MM.1S (cell line): Measurements from ENCODE around the gene MYLK.

ENCODE experiments used
- DNase-seq: peaks from one replicate; pipeline ENCODE4 v3.0.0-alpha.2; 2015
- H2AFZ ChIP-seq: fragments of 300-600 bp; sonication (generic); 2 replicates; pipeline ENCODE4 v1.6.0; 2016; ENCODE audit warnings: antibody characterized with exemption, low read length
- H3F3A ChIP-seq: fragments of 300-600 bp; sonication (generic); 2 replicates; pipeline ENCODE4 v1.6.1; 2016; ENCODE audit warnings: mild to moderate bottlenecking, antibody characterized with exemption, low read length, moderate library complexity, mixed read lengths; ENCODE audit not compliant: insufficient read depth
- H3K27ac ChIP-seq: fragments of 300-600 bp; sonication (generic); 2 replicates; pipeline ENCODE4 v1.5.1; 2016; ENCODE audit warnings: mild to moderate bottlenecking, low read length
- H3K27me3 ChIP-seq: fragments of 300-600 bp; sonication (generic); replicated peaks from 2 replicates; pipeline ENCODE4 v1.6.0; 2016; ENCODE audit warnings: low read length; ENCODE audit not compliant: insufficient read depth
- H3K36me3 ChIP-seq: fragments of 300-600 bp; sonication (generic); replicated peaks from 2 replicates; pipeline ENCODE4 v1.6.1; 2016; ENCODE audit warnings: mild to moderate bottlenecking, low read length, mixed read lengths; ENCODE audit not compliant: insufficient read depth
- H3K4me1 ChIP-seq: fragments of 300-600 bp; sonication (generic); 2 replicates; pipeline ENCODE4 v1.6.1; 2016; ENCODE audit warnings: low read length, mixed read lengths
- H3K4me2 ChIP-seq: fragments of 300-600 bp; sonication (generic); 2 replicates; pipeline ENCODE4 v1.6.0; 2016; ENCODE audit warnings: low read depth, low read length
- H3K4me3 ChIP-seq: fragments of 300-600 bp; sonication (generic); 2 replicates; pipeline ENCODE4 v1.5.1; 2016; ENCODE audit warnings: low read length, mixed read lengths
- H3K79me2 ChIP-seq: fragments of 300-600 bp; sonication (generic); 2 replicates; pipeline ENCODE4 v1.6.1; 2016; ENCODE audit warnings: mixed run types, low read length, mixed read lengths
- H3K9ac ChIP-seq: fragments of 300-600 bp; sonication (generic); 2 replicates; pipeline ENCODE4 v1.6.1; 2016; ENCODE audit warnings: low read length, mixed read lengths
- H3K9me2 ChIP-seq: fragments of 300-600 bp; sonication (generic); replicated peaks from 2 replicates; pipeline ENCODE4 v1.6.1; 2016; ENCODE audit warnings: mild to moderate bottlenecking, low read length, mixed read lengths; ENCODE audit not compliant: insufficient read depth
- H3K9me3 ChIP-seq: fragments of 300-600 bp; sonication (generic); replicated peaks from 2 replicates; pipeline ENCODE4 v1.6.1; 2016; ENCODE audit warnings: mild to moderate bottlenecking, low read length, mixed read lengths; ENCODE audit not compliant: insufficient read depth
- H4K20me1 ChIP-seq: fragments of 300-600 bp; sonication (generic); 2 replicates; pipeline ENCODE4 v1.6.1; 2016; ENCODE audit warnings: mild to moderate bottlenecking, low read length, moderate library complexity, mixed read lengths; ENCODE audit not compliant: insufficient read depth
- CTCF ChIP-seq: fragments of 300-600 bp; sonication (generic); IDR thresholded peaks from 2 replicates; pipeline ENCODE4 v1.5.1; 2016; ENCODE audit warnings: antibody characterized with exemption, low read length, mixed read lengths
- EZH2 ChIP-seq: fragments of 300-600 bp; sonication (generic); optimal IDR thresholded peaks from 2 replicates; pipeline ENCODE3; 2017; ENCODE audit warnings: low read depth, mild to moderate bottlenecking, antibody characterized with exemption, low read length, mixed read lengths
- EZH2phosphoT487 ChIP-seq: fragments of 300-600 bp; sonication (generic); IDR thresholded peaks from 2 replicates; pipeline ENCODE4 v1.6.1; 2018; ENCODE audit warnings: antibody characterized with exemption, low read length

Gene MYLK

GRCh38 chr3:123692671-123693070, 191.5 kb downstream of the MYLK start:
- H3K79me2 ChIP-seq, result no peaks in the 10 kb centered on the region
- H4K20me1 ChIP-seq, result no peaks in the 10 kb centered on the region
- H3K9me3 ChIP-seq, result no peaks in the 10 kb centered on the region
- H3K4me1 ChIP-seq, result peaks cover 7% of the 10 kb centered on the region
- no peak overlapping the region for H3K4me2 ChIP-seq
- H3K9me2 ChIP-seq, result no peaks in the 10 kb centered on the region
- TF ChIP-seq EZH2, result no peak
- TF ChIP-seq EZH2phosphoT487, result no peak
- TF ChIP-seq CTCF, result no peak
- H3F3A ChIP-seq, result no peaks in the 10 kb centered on the region
- no peak for DNase-seq
- H3K27me3 ChIP-seq, result no peaks in the 10 kb centered on the region
- no peak overlapping the region for H3K4me3 ChIP-seq
- no peak overlapping the region for H2AFZ ChIP-seq
- no peaks in the 10 kb centered on the region for H3K36me3 ChIP-seq
- H3K27ac ChIP-seq, result no peak overlapping the region
- no peak overlapping the region for H3K9ac ChIP-seq

- no peak overlapping the region for H3K27ac ChIP-seq
- no peak overlapping the region for H3K4me3 ChIP-seq
- no peaks in the 10 kb centered on the region for H3F3A ChIP-seq
- no peaks in the 10 kb centered on the region for H3K27me3 ChIP-seq
- H3K4me1 ChIP-seq, result peaks cover 7% of the 10 kb centered on the region
- no peaks in the 10 kb centered on the region for H3K79me2 ChIP-seq
- H3K9me2 ChIP-seq, result no peaks in the 10 kb centered on the region
- no peak overlapping the region for H3K4me2 ChIP-seq
- H4K20me1 ChIP-seq, result no peaks in the 10 kb centered on the region
- H3K36me3 ChIP-seq, result no peaks in the 10 kb centered on the region
- no peaks in the 10 kb centered on the region for H3K9me3 ChIP-seq
- H3K9ac ChIP-seq, result no peak overlapping the region
- no peak for TF ChIP-seq CTCF
- no peak for TF ChIP-seq EZH2
- no peak for TF ChIP-seq EZH2phosphoT487
- no peak for DNase-seq
- H2AFZ ChIP-seq, result no peak overlapping the region
These were observed 192.1 kb downstream of the MYLK start for GRCh38 chr3:123692041-123692440.

- no peak for DNase-seq
- no peaks in the 10 kb centered on the region for H3K9me2 ChIP-seq
- peaks cover 7% of the 10 kb centered on the region for H3K4me1 ChIP-seq
- no peak overlapping the region for H3K4me2 ChIP-seq
- no peaks in the 10 kb centered on the region for H3K79me2 ChIP-seq
- H3K4me3 ChIP-seq, result no peak overlapping the region
- no peaks in the 10 kb centered on the region for H4K20me1 ChIP-seq
- no peaks in the 10 kb centered on the region for H3K9me3 ChIP-seq
- no peaks in the 10 kb centered on the region for H3F3A ChIP-seq
- no peak overlapping the region for H2AFZ ChIP-seq
- TF ChIP-seq EZH2, result no peak
- no peak for TF ChIP-seq CTCF
- no peak for TF ChIP-seq EZH2phosphoT487
- no peaks in the 10 kb centered on the region for H3K36me3 ChIP-seq
- H3K27ac ChIP-seq, result no peak overlapping the region
- H3K27me3 ChIP-seq, result no peaks in the 10 kb centered on the region
- no peak overlapping the region for H3K9ac ChIP-seq
These were observed 194.3 kb downstream of the MYLK start for GRCh38 chr3:123689831-123690230.
